SK-N-SH (cell line): Measurements from ENCODE around the gene CIC. TPM values are rescaled to one million over a fixed set of nuclear protein-coding genes. Genes with fewer than 3 reads are reported as not detected.
A peak's percentile ranks its signal among the peaks of the same experiment; 100 is the strongest.

Experiments used
- CTCF ChIA-PET: fragments of 300-600, 350-600 bp; formaldehyde crosslinking; extraction: SDS; loops from one replicate; lab custom pipeline; 2021; lab: Yijun Ruan, JAX
- POLR2A ChIA-PET: fragments of 350-600 bp; sonication (Branson Sonifier 250); formaldehyde crosslinking; extraction: SDS; loops from one replicate; lab custom pipeline; 2020; ENCODE audit warnings: antibody characterized with exemption, inconsistent platforms; lab: Yijun Ruan, JAX
- DNase-seq: peaks from one replicate; pipeline ENCODE4 v3.0.0; 2012
- H2AFZ ChIP-seq: fragments of 200-600 bp; sonication (generic); 2 replicates; pipeline ENCODE4 v1.8.1; 2016; ENCODE audit warnings: antibody characterized with exemption, mild to moderate bottlenecking, low read depth
- H3F3A ChIP-seq: fragments of 200-600 bp; sonication (generic); replicated peaks from 2 replicates; pipeline ENCODE3; 2016; ENCODE audit warnings: antibody characterized with exemption, mild to moderate bottlenecking; ENCODE audit not compliant: insufficient read depth
- H3K27ac ChIP-seq, 2 experiments: fragments of 200-500 bp in 1 of 2; fragments of 200-600 bp in 1 of 2; sonication (Bioruptor generic) in 1 of 2; sonication (generic), shearing (Covaris generic) in 1 of 2; 2 replicates each; pipeline versions ENCODE4 v1.5.1 to v1.6.1; 2014 to 2016; ENCODE audit warnings: low read depth in 2 of 2, inconsistent platforms in 1 of 2, low read length in 1 of 2, mild to moderate bottlenecking in 1 of 2, mixed read lengths in 1 of 2
- H3K27me3 ChIP-seq: fragments of 200-600 bp; sonication (generic), shearing (Covaris generic); 2 replicates; pipeline ENCODE4 v1.6.1; 2016; ENCODE audit warnings: mixed run types; ENCODE audit not compliant: insufficient read depth
- H3K36me3 ChIP-seq, 2 experiments: fragments of 200-500 bp in 1 of 2; fragments of 200-600 bp in 1 of 2; sonication (Bioruptor generic) in 1 of 2; sonication (generic) in 1 of 2; replicated peaks in 1 of 2; 2 replicates each; pipeline versions ENCODE3 to v1.5.1; 2014 to 2016; ENCODE audit warnings: low read length in 1 of 2, mild to moderate bottlenecking in 1 of 2; ENCODE audit not compliant: insufficient read depth in 2 of 2, control insufficient read depth in 1 of 2
- H3K4me1 ChIP-seq, 2 experiments: fragments of 200-500 bp in 1 of 2; fragments of 200-600 bp in 1 of 2; sonication (Bioruptor generic) in 1 of 2; sonication (generic), shearing (Covaris generic) in 1 of 2; 2 replicates each; pipeline versions ENCODE4 v1.5.1 to v1.6.1; 2014 to 2016; ENCODE audit warnings: low read depth in 1 of 2, low read length in 1 of 2, mixed run types in 1 of 2; ENCODE audit not compliant: insufficient read depth in 2 of 2, control insufficient read depth in 1 of 2
- H3K4me2 ChIP-seq: fragments of 200-600 bp; sonication (generic), shearing (Covaris generic); 2 replicates; pipeline ENCODE4 v1.6.1; 2017; ENCODE audit warnings: mixed run types
- H3K4me3 ChIP-seq, 2 experiments: fragments of 200-500 bp in 1 of 2; fragments of 200-600 bp in 1 of 2; sonication (Bioruptor generic) in 1 of 2; sonication (generic), shearing (Covaris generic) in 1 of 2; 2 replicates each; pipeline versions ENCODE4 v1.5.1 to v1.8.1; 2014 to 2016; ENCODE audit warnings: low read depth in 2 of 2, inconsistent platforms in 1 of 2, low read length in 1 of 2, mild to moderate bottlenecking in 1 of 2, mixed read lengths in 1 of 2, moderate library complexity in 1 of 2
- H3K79me2 ChIP-seq: fragments of 200-600 bp; sonication (generic); 2 replicates; pipeline ENCODE4 v1.8.1; 2017; ENCODE audit warnings: mild to moderate bottlenecking; ENCODE audit not compliant: insufficient read depth
- H3K9ac ChIP-seq: fragments of 200-600 bp; sonication (generic); 2 replicates; pipeline ENCODE4 v1.6.1; 2017; ENCODE audit warnings: mixed run types
- H3K9me2 ChIP-seq: fragments of 200-600 bp; sonication (generic); 2 replicates; pipeline ENCODE4 v1.6.1; 2017; ENCODE audit warnings: mixed run types
- H3K9me3 ChIP-seq: fragments of 200-600 bp; sonication (generic); 2 replicates; pipeline ENCODE4 v1.6.1; 2017; ENCODE audit warnings: mixed run types, mild to moderate bottlenecking, moderate library complexity
- H4K20me1 ChIP-seq: fragments of 200-600 bp; sonication (generic); 2 replicates; pipeline ENCODE4 v1.6.1; 2017; ENCODE audit warnings: mild to moderate bottlenecking, mixed run types; ENCODE audit not compliant: insufficient read depth
- ELF1 ChIP-seq: IDR thresholded peaks from 2 replicates; pipeline ENCODE4 v1.4.0; 2012
- EP300 ChIP-seq, 2 experiments: IDR thresholded peaks; 2 replicates each; pipeline versions ENCODE4 v1.4.0 to v1.6.1; 2012; ENCODE audit warnings: borderline replicate concordance in 1 of 2, low read depth in 1 of 2, low read length in 1 of 2
- GATA2 ChIP-seq: sonication (generic); formaldehyde crosslinking; IDR thresholded peaks from 2 replicates; pipeline ENCODE4 v1.5.0; 2020; ENCODE audit warnings: mild to moderate bottlenecking, missing genetic modification reagents
- JUND ChIP-seq: IDR thresholded peaks from 2 replicates; pipeline ENCODE4 v1.4.0; 2012
- MXI1 ChIP-seq: IDR thresholded peaks from 2 replicates; pipeline ENCODE4 v1.6.1; 2012; ENCODE audit warnings: mild to moderate bottlenecking, low read depth, low read length, improper control_type of control experiment
- NRF1 ChIP-seq: IDR thresholded peaks from 2 replicates; pipeline ENCODE4 v1.6.1; 2012; ENCODE audit warnings: low read depth, mild to moderate bottlenecking, low read length
- RAD21 ChIP-seq: IDR thresholded peaks from 2 replicates; pipeline ENCODE4 v1.6.1; 2012; ENCODE audit warnings: mild to moderate bottlenecking, low read length
- RXRA ChIP-seq: IDR thresholded peaks from 2 replicates; pipeline ENCODE4 v1.4.0; 2012; ENCODE audit warnings: low read depth, mild to moderate bottlenecking, borderline replicate concordance
- SIN3A ChIP-seq: IDR thresholded peaks from 2 replicates; pipeline ENCODE4 v1.6.1; 2012; ENCODE audit warnings: low read depth, mild to moderate bottlenecking, low read length, moderate library complexity, borderline replicate concordance
- TAF1 ChIP-seq: IDR thresholded peaks from 2 replicates; pipeline ENCODE4 v1.6.1; 2012; ENCODE audit warnings: low read depth, mild to moderate bottlenecking, low read length, moderate library complexity, borderline replicate concordance
- TCF12 ChIP-seq: IDR thresholded peaks from 2 replicates; pipeline ENCODE4 v1.4.0; 2012
- TEAD4 ChIP-seq: IDR thresholded peaks from 2 replicates; pipeline ENCODE4 v1.4.0; 2012; ENCODE audit warnings: mild to moderate bottlenecking, borderline replicate concordance; ENCODE audit not compliant: insufficient read depth
- WGBS: methylation state at CpG from one replicate; pipeline ENCODE4 v1.1.6; 2017; ENCODE audit warnings: low lambda C conversion rate; 5-methylcytosine and 5-hydroxymethylcytosine counted together
- polyA plus RNA-seq, 3 experiments: library from polyadenylated mRNA; depleted of rRNA; stranded (reverse); fragments of >200 nt; gene quantifications; 2 replicates each; pipeline ENCODE4 v1.2.3, GENCODE V29; 2012
- TF ChIP-seq, protein P1 (sequence below): IDR thresholded peaks from 2 replicates; pipeline ENCODE4; 2012
- TF ChIP-seq, protein P2 (sequence below): IDR thresholded peaks from 2 replicates; pipeline ENCODE4 v1.4.0; 2012; ENCODE audit warnings: low read depth, borderline replicate concordance
- TF ChIP-seq, protein P3 (sequence below): fragments of 150-350 bp; IDR thresholded peaks from 2 replicates; pipeline ENCODE4 v1.6.1; 2016; ENCODE audit warnings: mild to moderate bottlenecking, low read depth, low read length
- TF ChIP-seq, protein P4 (sequence below): fragments of 150-350 bp; IDR thresholded peaks from 2 replicates; pipeline ENCODE4 v1.6.1; 2017; ENCODE audit warnings: antibody characterized with exemption, low read length, low read depth, borderline replicate concordance

Gene CIC
- polyA plus RNA-seq, 1 of the 3 experiments (the other 2 are of a cell fraction), result 16.9 TPM

DNA sequence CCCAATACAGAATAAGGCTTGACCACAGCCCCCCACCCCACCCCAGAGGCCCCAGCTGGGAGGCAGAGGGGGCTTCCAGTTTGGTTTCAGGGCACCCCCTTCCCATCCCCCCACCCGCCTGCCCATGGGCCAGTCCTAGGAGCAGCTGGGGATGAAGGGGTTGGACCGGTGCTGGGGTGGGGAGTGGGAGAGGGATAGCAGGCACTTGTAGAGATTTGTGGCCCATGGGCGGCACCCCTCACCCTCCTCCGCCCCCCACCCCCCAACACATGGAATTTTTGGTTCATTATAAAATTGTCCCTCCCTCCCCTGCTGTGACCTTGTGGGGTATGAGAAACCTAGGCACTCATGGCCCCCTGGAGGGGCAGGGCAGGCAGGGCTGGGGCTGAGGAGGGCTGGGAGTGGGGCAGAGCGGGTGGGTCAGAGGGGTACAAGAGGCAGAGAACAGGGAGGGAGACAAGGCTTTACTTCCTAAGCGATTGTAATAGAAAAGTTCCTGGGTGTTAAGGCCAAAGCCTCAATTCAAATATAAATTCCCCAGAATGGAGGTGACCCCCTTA lies 21.3 kb upstream of the CIC start:
- Histone ChIP-seq H4K20me1 (peaks cover 62% of the 10 kb centered on the region), H3K4me2 (no peak overlapping the region), H3K4me3 (no peak overlapping the region), H3K4me1 (peaks cover 30 to 43% of the 10 kb centered on the region in 2 experiments), H3F3A (peaks cover 59% of the 10 kb centered on the region), H3K9ac (no peak overlapping the region), H3K79me2 (peaks cover 55% of the 10 kb centered on the region), H3K27ac (peak overlapping the region in 1 of 2 experiments; percentile 83; a peak in 3 of 4 replicates), H2AFZ (no peak overlapping the region), H3K27me3 (no peaks in the 10 kb centered on the region), H3K36me3 (peaks cover 10 to 23% of the 10 kb centered on the region in 2 experiments), H3K9me2 (no peaks in the 10 kb centered on the region)
- POLR2A ChIA-PET, result interaction anchor here (0.6 to 3.3 kb wide), 2 partner anchors 31 to 81 kb away, joined by 3 to 35 read pairs; no protein-coding TSS in a partner anchor
- 91% methylated on average over 6 of the region's 6 CpGs for WGBS
- CTCF ChIA-PET, result interaction anchor here (1.2 to 14.8 kb wide), 4 partner anchors 32 to 75 kb away, joined by 4 to 205 read pairs (median 33); no protein-coding TSS in a partner anchor
- DNase-seq, result no peak
- TF ChIP-seq, protein P1, sequence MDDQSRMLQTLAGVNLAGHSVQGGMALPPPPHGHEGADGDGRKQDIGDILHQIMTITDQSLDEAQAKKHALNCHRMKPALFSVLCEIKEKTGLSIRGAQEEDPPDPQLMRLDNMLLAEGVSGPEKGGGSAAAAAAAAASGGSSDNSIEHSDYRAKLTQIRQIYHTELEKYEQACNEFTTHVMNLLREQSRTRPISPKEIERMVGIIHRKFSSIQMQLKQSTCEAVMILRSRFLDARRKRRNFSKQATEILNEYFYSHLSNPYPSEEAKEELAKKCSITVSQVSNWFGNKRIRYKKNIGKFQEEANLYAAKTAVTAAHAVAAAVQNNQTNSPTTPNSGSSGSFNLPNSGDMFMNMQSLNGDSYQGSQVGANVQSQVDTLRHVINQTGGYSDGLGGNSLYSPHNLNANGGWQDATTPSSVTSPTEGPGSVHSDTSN, result no peak
- TF ChIP-seq GATA2 (CRISPR knock-in tag) (no peak), NRF1 (no peak), RXRA (no peak), TEAD4 (no peak), RAD21 (no peak), ELF1 (no peak), MXI1 (no peak), JUND (no peak), EP300 (IDR thresholded peaks at IDR 0.05; ENCODE audit: borderline replicate concordance in 1 of 2, low read depth in 1 of 2, low read length in 1 of 2) (no peak)
- TF ChIP-seq, protein P2, sequence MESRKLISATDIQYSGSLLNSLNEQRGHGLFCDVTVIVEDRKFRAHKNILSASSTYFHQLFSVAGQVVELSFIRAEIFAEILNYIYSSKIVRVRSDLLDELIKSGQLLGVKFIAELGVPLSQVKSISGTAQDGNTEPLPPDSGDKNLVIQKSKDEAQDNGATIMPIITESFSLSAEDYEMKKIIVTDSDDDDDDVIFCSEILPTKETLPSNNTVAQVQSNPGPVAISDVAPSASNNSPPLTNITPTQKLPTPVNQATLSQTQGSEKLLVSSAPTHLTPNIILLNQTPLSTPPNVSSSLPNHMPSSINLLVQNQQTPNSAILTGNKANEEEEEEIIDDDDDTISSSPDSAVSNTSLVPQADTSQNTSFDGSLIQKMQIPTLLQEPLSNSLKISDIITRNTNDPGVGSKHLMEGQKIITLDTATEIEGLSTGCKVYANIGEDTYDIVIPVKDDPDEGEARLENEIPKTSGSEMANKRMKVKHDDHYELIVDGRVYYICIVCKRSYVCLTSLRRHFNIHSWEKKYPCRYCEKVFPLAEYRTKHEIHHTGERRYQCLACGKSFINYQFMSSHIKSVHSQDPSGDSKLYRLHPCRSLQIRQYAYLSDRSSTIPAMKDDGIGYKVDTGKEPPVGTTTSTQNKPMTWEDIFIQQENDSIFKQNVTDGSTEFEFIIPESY, result no peak
- TF ChIP-seq, all 33 proteins: peak for 0
- H3K9me3 ChIP-seq, result no peaks in the 10 kb centered on the region

DNA sequence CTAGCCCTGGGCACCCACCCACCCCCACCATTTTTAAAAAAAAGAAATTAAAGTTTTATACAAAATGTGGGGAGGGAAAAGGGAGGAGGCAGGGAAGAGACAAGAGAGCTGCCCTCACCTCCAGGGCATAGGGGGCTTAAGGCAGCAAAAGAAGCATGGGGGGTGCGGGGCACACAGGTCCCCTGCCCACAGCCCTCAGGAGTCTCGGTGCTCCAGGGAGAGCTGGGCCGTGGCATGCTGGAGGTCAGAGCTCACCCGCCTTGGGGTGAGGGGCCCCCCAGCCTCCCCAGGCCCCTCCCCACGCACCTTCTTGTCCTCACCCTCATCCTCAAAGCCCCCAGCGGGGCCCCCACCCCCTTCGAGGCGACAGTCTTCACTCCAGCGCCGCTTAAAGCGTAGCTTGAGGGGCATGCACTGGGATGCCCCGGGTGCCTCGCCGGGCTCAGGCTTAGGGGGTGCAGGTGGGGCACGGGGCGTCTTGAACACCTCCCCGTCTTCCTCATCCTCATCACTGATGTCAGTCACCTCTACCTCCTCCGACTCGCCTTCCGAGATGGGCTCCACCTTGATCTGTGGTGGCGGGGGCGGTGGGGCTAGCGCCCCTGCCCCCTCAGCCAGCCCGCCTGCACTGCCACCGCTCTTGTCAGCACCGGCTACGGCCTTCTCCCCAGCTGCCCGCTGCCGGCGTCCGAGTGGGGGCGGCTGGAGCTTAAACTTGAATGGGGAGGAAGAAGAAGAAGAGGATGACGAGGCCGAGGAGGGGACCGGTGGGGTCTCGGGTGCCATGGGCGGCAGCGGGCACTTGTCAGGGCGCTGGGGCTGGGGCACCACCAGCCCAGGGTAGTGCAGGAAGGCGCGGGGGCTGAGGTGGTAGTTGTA lies 20.5 kb upstream of the CIC start:
- H3K9me3 ChIP-seq, result no peaks in the 10 kb centered on the region
- peaks cover 62% of the 10 kb centered on the region for H3K79me2 ChIP-seq
- no peak overlapping the region for H3K4me3 ChIP-seq
- CTCF ChIA-PET, result interaction anchor here (1.2 to 14.8 kb wide), 3 partner anchors 31 to 74 kb away, joined by 4 to 205 read pairs (median 51); no protein-coding TSS in a partner anchor
- peaks cover 30 to 46% of the 10 kb centered on the region in 2 experiments for H3K4me1 ChIP-seq
- H3K27me3 ChIP-seq, result no peaks in the 10 kb centered on the region
- DNase-seq, result no peak
- H4K20me1 ChIP-seq, result peaks cover 69% of the 10 kb centered on the region
- WGBS, result 94% methylated on average over 35 of the region's 41 CpGs
- peak overlapping the region; percentile 11; the same call in 1 of the 2 replicates for H3K4me2 ChIP-seq
- H3K9me2 ChIP-seq, result no peaks in the 10 kb centered on the region
- no peak overlapping the region for H2AFZ ChIP-seq
- POLR2A ChIA-PET, result interaction anchor here (0.7 to 3.3 kb wide), 2 partner anchors 30 to 74 kb away, joined by 3 to 35 read pairs; no protein-coding TSS in a partner anchor
- peaks cover 57% of the 10 kb centered on the region for H3F3A ChIP-seq
- H3K27ac ChIP-seq, result peak overlapping the region in 1 of 2 experiments; percentile 38; a peak in 2 of 4 replicates
- peaks cover 10 to 23% of the 10 kb centered on the region in 2 experiments for H3K36me3 ChIP-seq
- H3K9ac ChIP-seq, result no peak overlapping the region
- TF ChIP-seq, protein P3, sequence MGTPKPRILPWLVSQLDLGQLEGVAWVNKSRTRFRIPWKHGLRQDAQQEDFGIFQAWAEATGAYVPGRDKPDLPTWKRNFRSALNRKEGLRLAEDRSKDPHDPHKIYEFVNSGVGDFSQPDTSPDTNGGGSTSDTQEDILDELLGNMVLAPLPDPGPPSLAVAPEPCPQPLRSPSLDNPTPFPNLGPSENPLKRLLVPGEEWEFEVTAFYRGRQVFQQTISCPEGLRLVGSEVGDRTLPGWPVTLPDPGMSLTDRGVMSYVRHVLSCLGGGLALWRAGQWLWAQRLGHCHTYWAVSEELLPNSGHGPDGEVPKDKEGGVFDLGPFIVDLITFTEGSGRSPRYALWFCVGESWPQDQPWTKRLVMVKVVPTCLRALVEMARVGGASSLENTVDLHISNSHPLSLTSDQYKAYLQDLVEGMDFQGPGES, result no peak
- TF ChIP-seq TCF12 (no peak), TAF1 (no peak), SIN3A (no peak), EP300 (IDR thresholded peaks at IDR 0.05; ENCODE audit: borderline replicate concordance in 1 of 2, low read depth in 1 of 2, low read length in 1 of 2) (no peak)
- TF ChIP-seq, protein P4, sequence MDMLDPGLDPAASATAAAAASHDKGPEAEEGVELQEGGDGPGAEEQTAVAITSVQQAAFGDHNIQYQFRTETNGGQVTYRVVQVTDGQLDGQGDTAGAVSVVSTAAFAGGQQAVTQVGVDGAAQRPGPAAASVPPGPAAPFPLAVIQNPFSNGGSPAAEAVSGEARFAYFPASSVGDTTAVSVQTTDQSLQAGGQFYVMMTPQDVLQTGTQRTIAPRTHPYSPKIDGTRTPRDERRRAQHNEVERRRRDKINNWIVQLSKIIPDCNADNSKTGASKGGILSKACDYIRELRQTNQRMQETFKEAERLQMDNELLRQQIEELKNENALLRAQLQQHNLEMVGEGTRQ, result no peak
- TF ChIP-seq, protein P1, result no peak
